Dedifferentiated amniotic fluid mesenchymal stem cell (primary cell): ENCODE measurements around the gene NUF2.
"Not testable (repeated sequence)": the region's sequence is repeated elsewhere in the genome, so short reads cannot be mapped to it uniquely, and the experiment has no call there.

Experiments used
- DNase-seq: peaks from one replicate; pipeline ENCODE4 v3.0.0-alpha.2; 2016; ENCODE audit errors: extremely low spot score

NUF2 gene

GRCh38 chr1:163321311-163322305 lies at the start of gene NUF2:
NUF2 (plus strand) TSS chr1:163321954; CDS start chr1:163326052, 4,098 bp downstream.
- peak; percentile 99 for DNase-seq

GRCh38 chr1:163273766-163274441 lies 47.9 kb upstream of the NUF2 start:
- no peak for DNase-seq

GRCh38 chr1:163275222-163275621 lies 46.5 kb upstream of the NUF2 start:
- no peak for DNase-seq

- no peak for DNase-seq
Observed at GRCh38 chr1:163278602-163279001, 43.2 kb upstream of the NUF2 start.

- not testable (repeated sequence) for DNase-seq
Observed at GRCh38 chr1:163284867-163285266, 36.9 kb upstream of the NUF2 start.

- DNase-seq: no peak
Observed at GRCh38 chr1:163290025-163290640, 31.6 kb upstream of the NUF2 start.

- no peak for DNase-seq
Observed at GRCh38 chr1:163291461-163291860, 30.3 kb upstream of the NUF2 start.

- not testable (repeated sequence) for DNase-seq
Observed at GRCh38 chr1:163292153-163292552, 29.6 kb upstream of the NUF2 start.

GRCh38 chr1:163293497-163293896 lies 28.3 kb upstream of the NUF2 start:
- DNase-seq: not testable (repeated sequence)

GRCh38 chr1:163295949-163296348 lies 25.8 kb upstream of the NUF2 start:
- DNase-seq: no peak

- DNase-seq: no peak
Observed at GRCh38 chr1:163296504-163297263, 25.1 kb upstream of the NUF2 start.

GRCh38 chr1:163298365-163298764 lies 23.4 kb upstream of the NUF2 start:
- DNase-seq: no peak

GRCh38 chr1:163300568-163300967 lies 21.2 kb upstream of the NUF2 start:
- no peak for DNase-seq

- no peak for DNase-seq
Observed at GRCh38 chr1:163303561-163303960, 18.2 kb upstream of the NUF2 start.

GRCh38 chr1:163305441-163305840 lies 16.3 kb upstream of the NUF2 start:
- no peak for DNase-seq

- DNase-seq: peak; percentile 47
Observed at GRCh38 chr1:163307479-163308171, 14.1 kb upstream of the NUF2 start.

GRCh38 chr1:163308811-163309210 lies 12.9 kb upstream of the NUF2 start:
- no peak for DNase-seq

- peak; percentile 55 for DNase-seq
Observed at GRCh38 chr1:163315773-163316374, 5.9 kb upstream of the NUF2 start.

GRCh38 chr1:163320891-163321290 lies 863 bp upstream of the NUF2 start:
- DNase-seq: no peak

GRCh38 chr1:163323339-163323738 lies 1.6 kb downstream of the NUF2 start:
- not testable (repeated sequence) for DNase-seq

- DNase-seq: no peak
Observed at GRCh38 chr1:163331116-163331515, 9.4 kb downstream of the NUF2 start.
